Activated CD4-positive, alpha-beta memory T cell treated with anti-CD3 and anti-CD28 coated beads for 36 hours (primary cell): Measurements from ENCODE around the gene CREBZF. TPM values are rescaled to one million over a fixed set of nuclear protein-coding genes. Genes with fewer than 3 reads are reported as not detected.

Experiments used
- CTCF ChIA-PET: fragments of 350-600 bp; sonication (Branson Sonifier 250); formaldehyde crosslinking; loops from one replicate; lab custom pipeline; 2021; ENCODE audit warnings: antibody characterized with exemption, inconsistent platforms; lab: Charles Lee
- POLR2A ChIA-PET: fragments of 350-600 bp; sonication (Branson Sonifier 250); formaldehyde crosslinking; loops from one replicate; lab custom pipeline; 2021; ENCODE audit warnings: antibody characterized with exemption; lab: Charles Lee
- DNase-seq: peaks from one replicate; pipeline ENCODE4 v3.0.0-alpha.2; 2020
- H3K27ac Mint-ChIP-seq: one replicate; pipeline ENCODE4 v1.8.0; 2021; ENCODE audit warnings: mixed read lengths
- H3K27me3 Mint-ChIP-seq: one replicate; pipeline ENCODE4 v1.8.0; 2021; ENCODE audit warnings: mixed read lengths
- H3K36me3 Mint-ChIP-seq: one replicate; pipeline ENCODE4 v1.8.0; 2021; ENCODE audit warnings: mixed read lengths
- H3K4me1 Mint-ChIP-seq: one replicate; pipeline ENCODE4 v1.8.0; 2021; ENCODE audit warnings: low read depth, mixed read lengths
- H3K4me3 Mint-ChIP-seq: one replicate; pipeline ENCODE4 v1.8.0; 2021; ENCODE audit warnings: mild to moderate bottlenecking, mixed read lengths
- H3K9me3 Mint-ChIP-seq: one replicate; pipeline ENCODE4 v1.8.0; 2021; ENCODE audit warnings: mixed read lengths
- intact Hi-C: fragments of 100-400 bp; cut with micrococcal nuclease; formaldehyde crosslinking; loops from one replicate; pipeline ENCODE4 v1.15.1; 2023
- total RNA-seq, 2 experiments: library from RNA; stranded (reverse); gene quantifications; one replicate each; pipeline ENCODE4 v1.2.3, GENCODE V29; 2021

Gene CREBZF
- 10 to 100 TPM; 40.8 to 45.2 TPM for total RNA-seq

- Mint-ChIP-seq H3K27ac (peak within 1 kb of the TSS; percentile 99), H3K4me1 (peaks cover 28% of the 10 kb centered on the region), H3K9me3 (no peaks in the 10 kb centered on the region), H3K4me3 (peak within 1 kb of the TSS; percentile 99), H3K27me3 (no peaks in the 10 kb centered on the region), H3K36me3 (peaks cover 37% of the 10 kb centered on the region)
- intact Hi-C loops = loop anchor here (1.0 to 10.0 kb wide), 9 partner anchors 17 to 637 kb away; partner anchors contain the start of genes HIKESHI, PICALM and TMEM126B
- CTCF ChIA-PET = interaction anchor here (0.6 to 2.6 kb wide), 7 partner anchors 17 to 190 kb away, joined by 3 to 13 read pairs (median 4); partner anchors contain the start of genes DLG2, TMEM126A and TMEM126B
- peak; percentile 97 for DNase-seq
- POLR2A ChIA-PET = interaction anchor here (0.6 to 2.6 kb wide), 6 partner anchors 15 to 555 kb away, joined by 3 to 38 read pairs (median 3); partner anchors contain the start of genes TMEM126A and TMEM126B
Observed at GRCh38 chr11:85664615-85665481, at the start of gene CREBZF. TSS of gene CREBZF (minus strand) at chr11:85665129. CDS start at chr11:85664875, 254 bp downstream.

GRCh38 chr11:85712953-85713352 lies 48.0 kb upstream of the CREBZF start:
- Mint-ChIP-seq H3K9me3 (no peaks in the 10 kb centered on the region), H3K36me3 (no peaks in the 10 kb centered on the region), H3K4me3 (no peak overlapping the region), H3K27me3 (no peaks in the 10 kb centered on the region), H3K27ac (no peak overlapping the region), H3K4me1 (peaks cover 8% of the 10 kb centered on the region)
- intact Hi-C loops = no loop called here
- ChIA-PET POLR2A (no interaction called here), CTCF (interaction anchor here (1.6 kb wide), 1 partner anchor 21 kb away, joined by 4 read pairs; no protein-coding TSS in a partner anchor)
- DNase-seq = no peak

- DNase-seq = no peak
- Mint-ChIP-seq H3K27me3 (no peaks in the 10 kb centered on the region), H3K9me3 (no peaks in the 10 kb centered on the region), H3K4me1 (no peaks in the 10 kb centered on the region), H3K4me3 (no peak overlapping the region), H3K36me3 (no peaks in the 10 kb centered on the region), H3K27ac (no peak overlapping the region)
- CTCF ChIA-PET = no interaction called here
- intact Hi-C loops = no loop called here
- POLR2A ChIA-PET = no interaction called here
Observed at GRCh38 chr11:85710917-85711316, 46.0 kb upstream of the CREBZF start.

- Mint-ChIP-seq H3K36me3 (no peaks in the 10 kb centered on the region), H3K9me3 (no peaks in the 10 kb centered on the region), H3K27ac (no peak overlapping the region), H3K4me3 (no peak overlapping the region), H3K4me1 (no peaks in the 10 kb centered on the region), H3K27me3 (no peaks in the 10 kb centered on the region)
- POLR2A ChIA-PET = no interaction called here
- CTCF ChIA-PET = no interaction called here
- DNase-seq = no peak
- intact Hi-C loops = no loop called here
Observed at GRCh38 chr11:85709941-85710702, 45.2 kb upstream of the CREBZF start.

GRCh38 chr11:85705800-85706199 lies 40.9 kb upstream of the CREBZF start:
- H3K36me3 Mint-ChIP-seq = no peaks in the 10 kb centered on the region
- no peaks in the 10 kb centered on the region for H3K9me3 Mint-ChIP-seq
- H3K4me1 Mint-ChIP-seq = peaks cover under 1% of the 10 kb centered on the region
- H3K27ac Mint-ChIP-seq = no peak overlapping the region
- H3K27me3 Mint-ChIP-seq = no peaks in the 10 kb centered on the region
- POLR2A ChIA-PET = no interaction called here
- H3K4me3 Mint-ChIP-seq = no peak overlapping the region
- intact Hi-C loops = no loop called here
- no peak for DNase-seq
- CTCF ChIA-PET = no interaction called here

GRCh38 chr11:85704967-85705366 lies 40.0 kb upstream of the CREBZF start:
- CTCF ChIA-PET = no interaction called here
- Mint-ChIP-seq H3K36me3 (no peaks in the 10 kb centered on the region), H3K27me3 (no peaks in the 10 kb centered on the region), H3K27ac (no peak overlapping the region), H3K4me3 (no peak overlapping the region), H3K9me3 (no peaks in the 10 kb centered on the region), H3K4me1 (peaks cover 8% of the 10 kb centered on the region)
- POLR2A ChIA-PET = no interaction called here
- intact Hi-C loops = no loop called here
- no peak for DNase-seq

GRCh38 chr11:85699957-85700741 lies 35.2 kb upstream of the CREBZF start:
- ChIA-PET POLR2A (interaction anchor here (0.6 to 1.1 kb wide), 5 partner anchors 84 to 735 kb away, joined by 3 to 4 read pairs (median 3); no protein-coding TSS in a partner anchor), CTCF (interaction anchor here (1.0 to 1.2 kb wide), 2 partner anchors 42 to 154 kb away, joined by 3 read pairs; no protein-coding TSS in a partner anchor)
- no peaks in the 10 kb centered on the region for H3K9me3 Mint-ChIP-seq
- H3K4me3 Mint-ChIP-seq = no peak overlapping the region
- no peak for DNase-seq
- H3K36me3 Mint-ChIP-seq = no peaks in the 10 kb centered on the region
- peak overlapping the region; percentile 63 for H3K27ac Mint-ChIP-seq
- intact Hi-C loops = loop anchor here (1.0 to 2.0 kb wide), 3 partner anchors 35 to 111 kb away; partner anchors contain the start of genes CREBZF and SYTL2
- H3K27me3 Mint-ChIP-seq = no peaks in the 10 kb centered on the region
- peaks cover 34% of the 10 kb centered on the region for H3K4me1 Mint-ChIP-seq

GRCh38 chr11:85698195-85698594 lies 33.3 kb upstream of the CREBZF start:
- Mint-ChIP-seq H3K27me3 (no peaks in the 10 kb centered on the region), H3K4me3 (no peak overlapping the region), H3K9me3 (no peaks in the 10 kb centered on the region), H3K36me3 (no peaks in the 10 kb centered on the region), H3K27ac (no peak overlapping the region), H3K4me1 (peaks cover 34% of the 10 kb centered on the region)
- no peak for DNase-seq
- intact Hi-C loops = no loop called here
- POLR2A ChIA-PET = interaction anchor here (1.6 kb wide), 1 partner anchor 130 kb away, joined by 3 read pairs; no protein-coding TSS in a partner anchor
- CTCF ChIA-PET = no interaction called here

- no peak overlapping the region for H3K27ac Mint-ChIP-seq
- ChIA-PET POLR2A (interaction anchor here (1.6 kb wide), 1 partner anchor 130 kb away, joined by 3 read pairs; no protein-coding TSS in a partner anchor), CTCF (no interaction called here)
- H3K4me1 Mint-ChIP-seq = peaks cover 34% of the 10 kb centered on the region
- no peaks in the 10 kb centered on the region for H3K36me3 Mint-ChIP-seq
- H3K9me3 Mint-ChIP-seq = no peaks in the 10 kb centered on the region
- no peak for DNase-seq
- H3K27me3 Mint-ChIP-seq = no peaks in the 10 kb centered on the region
- intact Hi-C loops = no loop called here
- no peak overlapping the region for H3K4me3 Mint-ChIP-seq
Observed at GRCh38 chr11:85697747-85698146, 32.8 kb upstream of the CREBZF start.

GRCh38 chr11:85695546-85695945 lies 30.6 kb upstream of the CREBZF start:
- Mint-ChIP-seq H3K4me1 (peaks cover 31% of the 10 kb centered on the region), H3K27me3 (no peaks in the 10 kb centered on the region), H3K9me3 (no peaks in the 10 kb centered on the region), H3K36me3 (no peaks in the 10 kb centered on the region), H3K27ac (no peak overlapping the region), H3K4me3 (no peak overlapping the region)
- DNase-seq = no peak
- ChIA-PET POLR2A (interaction anchor here (1.2 kb wide), 1 partner anchor 48 kb away, joined by 4 read pairs; the partner anchor contains the start of gene TMEM126A), CTCF (interaction anchor here (1.0 to 2.5 kb wide), 7 partner anchors 11 to 159 kb away, joined by 3 to 15 read pairs (median 5); partner anchors contain the start of gene CCDC83)
- intact Hi-C loops = loop anchor here (2.0 kb wide), 1 partner anchor 131 kb away; no protein-coding TSS in a partner anchor
